Measurements from ENCODE around the gene CFAP90.
A peak's percentile ranks its signal among the peaks of the same experiment; 100 is the strongest.

Gene CFAP90

DNA sequence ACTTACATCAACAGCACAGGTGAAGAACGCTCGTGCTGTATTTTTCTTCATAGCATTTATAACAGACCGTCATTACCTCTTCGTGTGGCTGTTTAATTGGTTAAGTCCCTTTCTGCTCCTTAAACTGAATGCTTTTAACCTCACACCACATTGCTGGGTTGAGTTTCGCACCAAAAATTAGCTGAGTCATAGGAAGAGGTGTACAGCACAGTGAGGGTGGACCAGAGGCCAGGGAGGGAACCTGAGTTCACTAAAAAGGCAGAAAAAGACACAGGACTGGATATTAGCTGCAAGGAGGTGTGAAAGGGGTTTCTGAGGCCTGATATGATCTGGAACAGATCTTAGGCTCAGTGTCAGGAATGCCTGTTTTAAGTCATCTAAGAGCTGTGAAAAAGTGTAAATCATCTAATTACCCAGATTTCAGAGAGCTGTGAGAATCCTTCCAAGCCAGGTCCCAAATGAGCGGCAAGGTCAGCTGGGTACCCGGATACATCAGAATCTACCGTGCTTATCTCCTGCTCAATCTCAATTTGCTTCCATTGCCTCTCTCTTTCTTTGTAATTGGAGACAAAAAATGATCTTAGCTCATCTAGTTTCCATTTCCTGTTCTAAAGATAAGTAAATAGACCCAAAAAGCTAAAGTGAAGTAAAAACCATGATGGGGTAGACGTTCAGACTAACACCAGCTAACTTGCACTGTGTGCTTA lies 7.1 kb upstream of the CFAP90 start:
- Histone ChIP-seq H3K4me3 (ENCODE audit: low read length) (no peak overlapping the region), H3K4me1 (ENCODE audit: low read length) (no peaks in the 10 kb centered on the region), H3K4me2 (ENCODE audit: low read length) (no peak overlapping the region), H3K27ac (ENCODE audit: low read length) (no peak overlapping the region), H4K20me1 (ENCODE audit: insufficient read depth, low read length) (no peaks in the 10 kb centered on the region), H3K27me3 (ENCODE audit: low read depth, low read length) (no peaks in the 10 kb centered on the region), H3K9ac (ENCODE audit: low read length) (no peak overlapping the region), H2AFZ (ENCODE audit: low read depth, low read length) (no peak overlapping the region), H3K9me3 (ENCODE audit: insufficient read depth, low read length) (no peaks in the 10 kb centered on the region), H3K79me2 (ENCODE audit: low read length) (no peaks in the 10 kb centered on the region), H3K36me3 (replicated peaks; ENCODE audit: low read depth, low read length) (peaks cover 6% of the 10 kb centered on the region)
- TF ChIP-seq, protein P1, sequence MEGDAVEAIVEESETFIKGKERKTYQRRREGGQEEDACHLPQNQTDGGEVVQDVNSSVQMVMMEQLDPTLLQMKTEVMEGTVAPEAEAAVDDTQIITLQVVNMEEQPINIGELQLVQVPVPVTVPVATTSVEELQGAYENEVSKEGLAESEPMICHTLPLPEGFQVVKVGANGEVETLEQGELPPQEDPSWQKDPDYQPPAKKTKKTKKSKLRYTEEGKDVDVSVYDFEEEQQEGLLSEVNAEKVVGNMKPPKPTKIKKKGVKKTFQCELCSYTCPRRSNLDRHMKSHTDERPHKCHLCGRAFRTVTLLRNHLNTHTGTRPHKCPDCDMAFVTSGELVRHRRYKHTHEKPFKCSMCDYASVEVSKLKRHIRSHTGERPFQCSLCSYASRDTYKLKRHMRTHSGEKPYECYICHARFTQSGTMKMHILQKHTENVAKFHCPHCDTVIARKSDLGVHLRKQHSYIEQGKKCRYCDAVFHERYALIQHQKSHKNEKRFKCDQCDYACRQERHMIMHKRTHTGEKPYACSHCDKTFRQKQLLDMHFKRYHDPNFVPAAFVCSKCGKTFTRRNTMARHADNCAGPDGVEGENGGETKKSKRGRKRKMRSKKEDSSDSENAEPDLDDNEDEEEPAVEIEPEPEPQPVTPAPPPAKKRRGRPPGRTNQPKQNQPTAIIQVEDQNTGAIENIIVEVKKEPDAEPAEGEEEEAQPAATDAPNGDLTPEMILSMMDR (IDR thresholded peaks at IDR 0.05; ENCODE audit: low read depth, low read length), result no peak
- TF ChIP-seq EZH2phosphoT487 (IDR thresholded peaks at IDR 0.05; ENCODE audit: low read depth), result no peak

DNA sequence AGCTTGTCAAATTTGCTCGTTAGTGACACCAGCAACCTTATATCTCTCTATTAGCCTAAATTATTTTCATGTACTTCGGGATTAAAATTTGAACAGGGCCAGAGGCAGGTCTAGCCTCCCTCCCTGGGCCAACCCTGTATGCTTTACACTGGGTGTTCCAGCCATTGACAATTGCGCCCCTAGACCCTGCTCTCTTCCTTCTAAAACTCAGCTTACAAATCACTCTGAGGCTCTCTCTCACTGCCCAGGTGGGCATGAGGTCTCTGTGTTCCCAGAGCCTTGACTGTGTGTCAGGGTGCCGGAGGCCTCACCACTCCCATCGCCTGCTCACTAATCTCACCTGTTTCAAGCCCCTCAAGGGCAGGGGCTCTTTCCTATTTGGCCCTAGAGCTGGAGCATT lies 6.4 kb upstream of the CFAP90 start:
- H3K4me3 ChIP-seq (ENCODE audit: low read length), result no peak overlapping the region
- H3K4me2 ChIP-seq (ENCODE audit: low read length), result no peak overlapping the region
- H3K9ac ChIP-seq (ENCODE audit: low read length), result no peak overlapping the region
- no peak overlapping the region for H3K27ac ChIP-seq (ENCODE audit: low read length)
- no peaks in the 10 kb centered on the region for H3K4me1 ChIP-seq (ENCODE audit: low read length)
- no peak overlapping the region for H2AFZ ChIP-seq (ENCODE audit: low read depth, low read length)
- no peaks in the 10 kb centered on the region for H4K20me1 ChIP-seq (ENCODE audit: insufficient read depth, low read length)
- no peaks in the 10 kb centered on the region for H3K79me2 ChIP-seq (ENCODE audit: low read length)
- peaks cover 3% of the 10 kb centered on the region for H3K36me3 ChIP-seq (replicated peaks; ENCODE audit: low read depth, low read length)
- TF ChIP-seq, protein P1 (IDR thresholded peaks at IDR 0.05; ENCODE audit: low read depth, low read length), result no peak
- no peak for TF ChIP-seq EZH2phosphoT487 (IDR thresholded peaks at IDR 0.05; ENCODE audit: low read depth)
- no peaks in the 10 kb centered on the region for H3K9me3 ChIP-seq (ENCODE audit: insufficient read depth, low read length)
- no peaks in the 10 kb centered on the region for H3K27me3 ChIP-seq (ENCODE audit: low read depth, low read length)

DNA sequence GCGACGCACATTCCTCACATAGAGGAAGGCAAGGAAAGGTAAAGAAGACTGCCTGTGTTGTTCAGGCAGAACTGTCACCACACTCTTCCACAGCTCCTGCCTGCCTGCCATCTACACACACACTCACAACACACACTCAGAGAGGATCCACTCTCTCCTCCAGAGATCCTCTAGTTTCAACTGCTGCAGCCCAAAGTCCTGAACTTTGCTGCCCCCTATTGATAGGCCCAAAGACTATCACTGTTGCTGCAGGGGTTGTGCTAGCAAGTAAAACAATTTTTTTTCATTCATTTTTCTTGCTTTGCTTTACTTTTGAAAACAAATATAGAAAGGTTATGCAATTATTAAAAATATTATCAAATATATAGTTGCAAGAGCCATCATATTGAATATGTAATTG lies 5.9 kb upstream of the CFAP90 start:
- H3K79me2 ChIP-seq (ENCODE audit: low read length), result no peaks in the 10 kb centered on the region
- H3K27ac ChIP-seq (ENCODE audit: low read length), result no peak overlapping the region
- H2AFZ ChIP-seq (ENCODE audit: low read depth, low read length), result no peak overlapping the region
- H3K4me2 ChIP-seq (ENCODE audit: low read length), result no peak overlapping the region
- no peaks in the 10 kb centered on the region for H3K4me1 ChIP-seq (ENCODE audit: low read length)
- H3K4me3 ChIP-seq (ENCODE audit: low read length), result no peak overlapping the region
- no peak overlapping the region for H3K9ac ChIP-seq (ENCODE audit: low read length)
- TF ChIP-seq, protein P1 (IDR thresholded peaks at IDR 0.05; ENCODE audit: low read depth, low read length), result peak; percentile 57
- no peak for TF ChIP-seq EZH2phosphoT487 (IDR thresholded peaks at IDR 0.05; ENCODE audit: low read depth)
- no peaks in the 10 kb centered on the region for H3K27me3 ChIP-seq (ENCODE audit: low read depth, low read length)
- peaks cover 3% of the 10 kb centered on the region for H3K36me3 ChIP-seq (replicated peaks; ENCODE audit: low read depth, low read length)
- no peaks in the 10 kb centered on the region for H4K20me1 ChIP-seq (ENCODE audit: insufficient read depth, low read length)
- H3K9me3 ChIP-seq (ENCODE audit: insufficient read depth, low read length), result no peaks in the 10 kb centered on the region

DNA sequence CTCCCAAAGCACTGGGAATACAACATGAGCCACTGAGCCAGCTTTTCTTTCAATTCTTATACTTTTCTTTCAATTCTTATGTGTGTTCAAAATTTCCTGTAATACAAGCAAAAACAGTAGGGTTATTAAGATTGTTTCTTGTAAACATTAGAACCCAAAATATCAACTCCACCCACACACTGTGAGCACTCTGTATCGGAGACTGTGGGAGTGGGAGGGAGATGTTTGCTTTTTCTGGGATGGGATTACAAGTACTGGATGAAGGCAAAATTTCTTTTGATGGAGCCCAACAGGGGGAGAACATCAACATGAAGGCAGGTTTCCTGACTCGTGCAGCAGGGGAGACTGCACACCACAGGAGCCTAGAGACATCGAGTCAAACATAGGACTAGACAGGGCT lies 4.7 kb upstream of the CFAP90 start:
- no peaks in the 10 kb centered on the region for H3K9me3 ChIP-seq (ENCODE audit: insufficient read depth, low read length)
- H3K4me2 ChIP-seq (ENCODE audit: low read length), result no peak overlapping the region
- no peaks in the 10 kb centered on the region for H3K4me1 ChIP-seq (ENCODE audit: low read length)
- no peak overlapping the region for H2AFZ ChIP-seq (ENCODE audit: low read depth, low read length)
- H3K36me3 ChIP-seq (replicated peaks; ENCODE audit: low read depth, low read length), result peaks cover 3% of the 10 kb centered on the region
- no peak overlapping the region for H3K4me3 ChIP-seq (ENCODE audit: low read length)
- H3K79me2 ChIP-seq (ENCODE audit: low read length), result no peaks in the 10 kb centered on the region
- TF ChIP-seq, protein P1 (IDR thresholded peaks at IDR 0.05; ENCODE audit: low read depth, low read length), result no peak
- TF ChIP-seq EZH2phosphoT487 (IDR thresholded peaks at IDR 0.05; ENCODE audit: low read depth), result no peak
- no peaks in the 10 kb centered on the region for H4K20me1 ChIP-seq (ENCODE audit: insufficient read depth, low read length)
- no peak overlapping the region for H3K9ac ChIP-seq (ENCODE audit: low read length)
- H3K27ac ChIP-seq (ENCODE audit: low read length), result no peak overlapping the region
- H3K27me3 ChIP-seq (ENCODE audit: low read depth, low read length), result no peaks in the 10 kb centered on the region

Data from OCI-LY3 (cell line).